A673 (cell line): ENCODE data around the gene BPIFA3. TPM values are rescaled to one million over a fixed set of nuclear protein-coding genes. Genes with fewer than 3 reads are reported as not detected.

ENCODE experiments used
- BruUV-seq: library from RNA; stranded (reverse); fragments of 400-500 nt; replicated peaks from 2 replicates; lab custom pipeline; 2021; lab: Mats Ljungman, UMichigan
- CTCF ChIA-PET: fragments of 300-600 bp; sonication (Branson Sonifier 250); formaldehyde crosslinking; loops from one replicate; lab custom pipeline; 2022; ENCODE audit warnings: antibody characterized with exemption; lab: Charles Lee
- POLR2A ChIA-PET: fragments of 300-600 bp; sonication (Branson Sonifier 250); formaldehyde crosslinking; loops from one replicate; lab custom pipeline; 2022; ENCODE audit warnings: antibody characterized with exemption; ENCODE audit not compliant: low non-redundant PET; lab: Charles Lee
- DNase-seq: peaks from one replicate; pipeline ENCODE4 v3.0.0-alpha.2; 2015; ENCODE audit warnings: low spot score
- H3K27ac ChIP-seq: fragments of 200-600 bp; sonication (generic); 2 replicates; pipeline ENCODE4 v1.5.1; 2016; ENCODE audit warnings: mixed run types, low read depth, mild to moderate bottlenecking, mixed read lengths, antibody characterized with exemption, low read length; ENCODE audit not compliant: poor library complexity, severe bottlenecking
- H3K27me3 ChIP-seq: fragments of 200-600 bp; sonication (generic); replicated peaks from 2 replicates; pipeline ENCODE4 v1.6.1; 2017; ENCODE audit warnings: mixed run types, low read depth, mild to moderate bottlenecking, mixed read lengths, antibody characterized with exemption, low read length; ENCODE audit not compliant: insufficient read depth, poor library complexity
- H3K36me3 ChIP-seq: fragments of 200-600 bp; sonication (generic); 2 replicates; pipeline ENCODE4 v1.6.1; 2016; ENCODE audit warnings: mixed run types, mild to moderate bottlenecking, mixed read lengths, antibody characterized with exemption, low read length; ENCODE audit not compliant: insufficient read depth, poor library complexity, severe bottlenecking
- H3K4me1 ChIP-seq: fragments of 200-600 bp; sonication (generic); 2 replicates; pipeline ENCODE4 v1.6.1; 2017; ENCODE audit warnings: mixed run types, mild to moderate bottlenecking, mixed read lengths, antibody characterized with exemption, low read length; ENCODE audit not compliant: insufficient read depth, poor library complexity, severe bottlenecking
- H3K4me3 ChIP-seq: fragments of 200-600 bp; sonication (generic); 2 replicates; pipeline ENCODE4 v1.5.1; 2016; ENCODE audit warnings: low read depth, mixed run types, mild to moderate bottlenecking, mixed read lengths, low read length; ENCODE audit not compliant: poor library complexity, severe bottlenecking
- H3K9me3 ChIP-seq: fragments of 200-600 bp; sonication (generic); 2 replicates; pipeline ENCODE4 v1.6.1; 2016; ENCODE audit warnings: mixed run types, low read depth, mild to moderate bottlenecking, mixed read lengths, antibody characterized with exemption, low read length; ENCODE audit not compliant: poor library complexity, severe bottlenecking
- EZH2 ChIP-seq: fragments of 200-600 bp; sonication (generic); IDR thresholded peaks from 2 replicates; pipeline ENCODE4 v1.6.1; 2017; ENCODE audit warnings: borderline replicate concordance, low read depth, mild to moderate bottlenecking, mixed read lengths, antibody characterized with exemption, low read length; ENCODE audit not compliant: poor library complexity, severe bottlenecking
- intact Hi-C: fragments of 100-400 bp; cut with micrococcal nuclease; formaldehyde crosslinking; loops from one replicate; pipeline ENCODE4 v1.10.0; 2022; ENCODE audit not compliant: unreplicated experiment
- total RNA-seq: library from RNA; stranded (reverse); gene quantifications from 2 replicates; pipeline ENCODE4 v1.2.3, GENCODE V29; 2021
- TF ChIP-seq, protein P1 (sequence below): fragments of 300-800, 200-600 bp; sonication (generic); conservative IDR thresholded peaks from 2 replicates; pipeline ENCODE4 v1.5.1; 2017; ENCODE audit warnings: low read depth, mild to moderate bottlenecking, antibody characterized with exemption, low read length, moderate library complexity, mixed read lengths

BPIFA3 gene
- total RNA-seq, 1 experiment from 2014 or later = not detected

DNA sequence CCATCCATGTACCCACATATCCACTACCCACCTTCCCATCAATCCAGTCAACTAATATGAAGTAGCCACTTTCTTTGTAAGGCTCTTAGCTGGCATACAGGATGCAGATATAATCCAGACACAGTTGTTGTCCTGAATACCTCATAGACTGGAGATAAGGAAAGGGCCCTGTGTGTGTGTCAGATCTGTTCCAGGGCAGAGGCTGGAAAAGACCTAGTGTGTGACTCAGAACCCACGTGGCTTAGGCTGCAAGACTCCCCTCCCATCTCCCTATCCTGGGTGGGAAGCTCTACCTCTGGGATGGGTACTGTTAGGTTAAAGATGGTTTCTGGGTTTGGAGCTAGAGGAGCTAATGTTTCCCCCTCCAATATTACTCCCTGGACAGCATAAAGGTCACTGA, 22.3 kb downstream of the BPIFA3 start:
- CTCF ChIA-PET = no interaction called here
- Histone ChIP-seq H3K36me3 (no peaks in the 10 kb centered on the region), H3K4me3 (no peak overlapping the region), H3K27ac (no peak overlapping the region), H3K9me3 (no peaks in the 10 kb centered on the region), H3K4me1 (no peaks in the 10 kb centered on the region), H3K27me3 (peaks cover 23% of the 10 kb centered on the region)
- BruUV-seq = no TSS peak
- DNase-seq = no peak
- intact Hi-C loops = no loop called here
- POLR2A ChIA-PET = no interaction called here
- TF ChIP-seq, protein P1, sequence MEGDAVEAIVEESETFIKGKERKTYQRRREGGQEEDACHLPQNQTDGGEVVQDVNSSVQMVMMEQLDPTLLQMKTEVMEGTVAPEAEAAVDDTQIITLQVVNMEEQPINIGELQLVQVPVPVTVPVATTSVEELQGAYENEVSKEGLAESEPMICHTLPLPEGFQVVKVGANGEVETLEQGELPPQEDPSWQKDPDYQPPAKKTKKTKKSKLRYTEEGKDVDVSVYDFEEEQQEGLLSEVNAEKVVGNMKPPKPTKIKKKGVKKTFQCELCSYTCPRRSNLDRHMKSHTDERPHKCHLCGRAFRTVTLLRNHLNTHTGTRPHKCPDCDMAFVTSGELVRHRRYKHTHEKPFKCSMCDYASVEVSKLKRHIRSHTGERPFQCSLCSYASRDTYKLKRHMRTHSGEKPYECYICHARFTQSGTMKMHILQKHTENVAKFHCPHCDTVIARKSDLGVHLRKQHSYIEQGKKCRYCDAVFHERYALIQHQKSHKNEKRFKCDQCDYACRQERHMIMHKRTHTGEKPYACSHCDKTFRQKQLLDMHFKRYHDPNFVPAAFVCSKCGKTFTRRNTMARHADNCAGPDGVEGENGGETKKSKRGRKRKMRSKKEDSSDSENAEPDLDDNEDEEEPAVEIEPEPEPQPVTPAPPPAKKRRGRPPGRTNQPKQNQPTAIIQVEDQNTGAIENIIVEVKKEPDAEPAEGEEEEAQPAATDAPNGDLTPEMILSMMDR = no peak
- TF ChIP-seq EZH2 = no peak

DNA sequence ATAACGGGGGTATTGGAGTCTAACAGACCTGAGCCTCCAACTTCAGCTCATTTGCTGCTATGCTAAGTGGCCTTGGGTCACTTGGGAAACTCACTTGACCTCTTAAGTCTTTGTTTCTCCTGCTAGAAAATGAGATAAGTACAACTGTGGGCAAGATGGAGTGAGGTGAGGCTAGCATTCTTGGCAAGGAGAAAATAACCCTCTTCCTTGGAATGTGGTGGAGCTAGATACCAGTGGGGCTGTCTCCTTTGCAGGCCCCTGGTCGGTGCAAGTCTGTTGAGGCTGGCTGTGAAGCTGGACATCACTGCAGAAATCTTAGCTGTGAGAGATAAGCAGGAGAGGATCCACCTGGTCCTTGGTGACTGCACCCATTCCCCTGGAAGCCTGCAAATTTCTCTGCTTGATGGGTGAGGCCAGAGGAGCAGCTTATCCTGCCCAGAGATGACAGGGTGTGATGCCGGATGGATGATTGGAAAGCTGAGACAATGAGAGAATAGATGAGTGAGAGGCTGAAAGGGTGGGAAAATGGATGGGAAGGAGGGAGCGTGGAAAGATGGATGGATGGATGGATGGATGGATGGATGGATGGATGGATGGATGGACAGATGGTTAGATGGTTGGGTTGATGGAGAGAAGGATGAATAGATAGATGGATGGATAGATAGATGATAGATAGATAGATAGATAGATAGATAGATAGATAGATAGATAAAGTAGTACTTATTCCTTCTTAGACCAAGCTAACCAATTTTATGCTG, 23.0 kb downstream of the BPIFA3 start:
- POLR2A ChIA-PET = no interaction called here
- TF ChIP-seq EZH2 = no peak
- TF ChIP-seq, protein P1 = no peak
- H3K9me3 ChIP-seq = no peaks in the 10 kb centered on the region

DNA sequence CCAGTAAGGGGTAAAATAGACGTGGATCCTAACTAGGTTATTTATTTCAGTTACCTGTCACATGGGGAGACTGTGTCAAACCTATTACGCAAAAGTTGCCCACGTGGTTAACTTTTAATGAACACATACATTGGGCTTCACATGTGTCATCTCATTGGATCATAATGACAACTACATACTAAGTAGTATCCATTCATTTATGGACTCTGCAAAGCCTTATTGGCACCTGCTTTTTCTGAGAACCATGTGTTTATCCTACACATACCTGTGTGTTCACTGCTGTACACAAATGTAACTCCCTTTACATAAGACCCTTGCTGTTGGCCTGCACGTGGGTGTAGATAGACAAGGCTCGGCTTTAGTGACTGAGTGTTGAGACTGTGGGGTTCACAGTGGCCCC, 23.8 kb downstream of the BPIFA3 start:
- BruUV-seq = no TSS peak
- no peaks in the 10 kb centered on the region for H3K36me3 ChIP-seq
- H3K27ac ChIP-seq = no peak overlapping the region
- TF ChIP-seq EZH2 = no peak
- TF ChIP-seq, protein P1 = no peak
- ChIA-PET CTCF (no interaction called here), POLR2A (no interaction called here)
- no peaks in the 10 kb centered on the region for H3K9me3 ChIP-seq
- peaks cover 13% of the 10 kb centered on the region for H3K27me3 ChIP-seq
- DNase-seq = no peak
- H3K4me3 ChIP-seq = no peak overlapping the region
- H3K4me1 ChIP-seq = no peaks in the 10 kb centered on the region
- intact Hi-C loops = no loop called here

More for the DNA sequence above, 23.0 kb downstream of the BPIFA3 start:
- no peak for DNase-seq
- H3K4me3 ChIP-seq = no peak overlapping the region
- H3K27me3 ChIP-seq = peaks cover 20% of the 10 kb centered on the region
- no peaks in the 10 kb centered on the region for H3K4me1 ChIP-seq
- intact Hi-C loops = no loop called here
- no TSS peak for BruUV-seq
- no peaks in the 10 kb centered on the region for H3K36me3 ChIP-seq
- CTCF ChIA-PET = no interaction called here
- H3K27ac ChIP-seq = no peak overlapping the region
